ENCODE data around the gene SCUBE2.

Gene SCUBE2

DNA sequence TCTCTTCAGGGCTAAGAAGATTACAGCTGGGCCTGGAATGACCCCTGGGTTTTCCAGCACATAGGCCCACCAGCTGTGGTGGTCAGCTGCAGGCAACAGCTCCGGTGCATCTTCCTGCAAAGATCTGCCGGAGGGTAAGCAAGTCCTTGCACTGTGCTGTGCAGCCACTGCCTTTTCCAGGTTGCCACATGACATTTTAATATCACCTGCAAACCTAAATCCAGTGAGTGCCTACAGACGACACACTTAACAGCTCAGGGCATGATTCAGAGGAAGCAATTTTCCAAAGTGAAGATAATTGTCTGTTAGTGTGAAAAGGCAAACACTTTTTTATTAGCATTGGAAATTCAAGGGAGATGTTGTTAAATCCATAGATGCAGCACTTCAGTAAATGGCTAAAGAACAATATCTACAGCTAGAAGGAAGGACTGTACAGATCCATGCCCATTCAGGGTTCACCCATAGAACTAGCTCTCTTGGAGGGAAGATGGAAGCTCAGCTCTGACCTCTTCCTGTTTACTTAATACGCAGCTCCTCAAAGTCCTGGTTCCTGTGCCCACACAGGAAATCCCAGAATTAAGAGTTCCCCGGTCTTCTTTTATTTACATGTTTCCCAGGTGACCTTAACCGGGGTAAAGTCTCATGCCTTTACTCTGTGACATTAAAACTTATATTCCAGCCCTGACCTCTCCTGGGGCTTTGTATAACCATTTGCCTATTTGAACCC is 74.3 kb downstream of the SCUBE2 start:
- Histone ChIP-seq H3F3A (ENCODE audit: insufficient read depth) (no peaks in the 10 kb centered on the region), H3K9me3 (ENCODE audit: insufficient read depth, low read length) (no peaks in the 10 kb centered on the region), H3K9me2 (replicated peaks; ENCODE audit: insufficient read depth, low read length) (no peaks in the 10 kb centered on the region), H3K27ac (ENCODE audit: low read depth, low read length) (no peak overlapping the region), H3K4me3 (ENCODE audit: insufficient read depth, low read length, poor library complexity, severe bottlenecking) (no peak overlapping the region), H3K4me2 (ENCODE audit: low read depth, low read length, poor library complexity, severe bottlenecking) (no peak overlapping the region), H4K20me1 (ENCODE audit: low read depth, low read length) (no peaks in the 10 kb centered on the region), H3K36me3 (ENCODE audit: low read length) (no peaks in the 10 kb centered on the region), H3K79me2 (ENCODE audit: insufficient read depth, low read length) (no peaks in the 10 kb centered on the region), H3K9ac (ENCODE audit: low read length) (no peak overlapping the region), H2AFZ (ENCODE audit: low read depth, low read length, severe bottlenecking) (no peak overlapping the region), H3K27me3 (ENCODE audit: low read length) (no peaks in the 10 kb centered on the region)
- no peak for TF ChIP-seq CTCF (IDR thresholded peaks at IDR 0.05; ENCODE audit: insufficient read depth, low read length, poor library complexity, severe bottlenecking)
- no peak for TF ChIP-seq EZH2phosphoT487 (conservative IDR thresholded peaks at IDR 0.05; ENCODE audit: low read length)

GRCh38 chr11:9015677-9016076 is 75.7 kb downstream of the SCUBE2 start:
- no peak for TF ChIP-seq EZH2phosphoT487 (conservative IDR thresholded peaks at IDR 0.05; ENCODE audit: low read length)
- peak; percentile 84 for TF ChIP-seq CTCF (IDR thresholded peaks at IDR 0.05; ENCODE audit: insufficient read depth, low read length, poor library complexity, severe bottlenecking)
- Histone ChIP-seq H3K27ac (ENCODE audit: low read depth, low read length) (no peak overlapping the region), H4K20me1 (ENCODE audit: low read depth, low read length) (no peaks in the 10 kb centered on the region), H3K79me2 (ENCODE audit: insufficient read depth, low read length) (no peaks in the 10 kb centered on the region), H3K4me2 (ENCODE audit: low read depth, low read length, poor library complexity, severe bottlenecking) (no peak overlapping the region), H3F3A (ENCODE audit: insufficient read depth) (no peaks in the 10 kb centered on the region), H3K4me3 (ENCODE audit: insufficient read depth, low read length, poor library complexity, severe bottlenecking) (no peak overlapping the region), H3K27me3 (ENCODE audit: low read length) (no peaks in the 10 kb centered on the region), H3K9me3 (ENCODE audit: insufficient read depth, low read length) (no peaks in the 10 kb centered on the region), H2AFZ (ENCODE audit: low read depth, low read length, severe bottlenecking) (no peak overlapping the region), H3K9ac (ENCODE audit: low read length) (no peak overlapping the region), H3K9me2 (replicated peaks; ENCODE audit: insufficient read depth, low read length) (no peaks in the 10 kb centered on the region), H3K36me3 (ENCODE audit: low read length) (no peaks in the 10 kb centered on the region)

GRCh38 chr11:9014826-9015225 is 76.6 kb downstream of the SCUBE2 start:
- Histone ChIP-seq H3K9ac (ENCODE audit: low read length) (no peak overlapping the region), H3K9me2 (replicated peaks; ENCODE audit: insufficient read depth, low read length) (no peaks in the 10 kb centered on the region), H3K27me3 (ENCODE audit: low read length) (no peaks in the 10 kb centered on the region), H3K9me3 (ENCODE audit: insufficient read depth, low read length) (no peaks in the 10 kb centered on the region), H3K4me2 (ENCODE audit: low read depth, low read length, poor library complexity, severe bottlenecking) (no peak overlapping the region), H3K36me3 (ENCODE audit: low read length) (no peaks in the 10 kb centered on the region), H4K20me1 (ENCODE audit: low read depth, low read length) (no peaks in the 10 kb centered on the region), H2AFZ (ENCODE audit: low read depth, low read length, severe bottlenecking) (no peak overlapping the region), H3K79me2 (ENCODE audit: insufficient read depth, low read length) (no peaks in the 10 kb centered on the region), H3K4me3 (ENCODE audit: insufficient read depth, low read length, poor library complexity, severe bottlenecking) (no peak overlapping the region), H3F3A (ENCODE audit: insufficient read depth) (no peaks in the 10 kb centered on the region), H3K27ac (ENCODE audit: low read depth, low read length) (no peak overlapping the region)
- TF ChIP-seq EZH2phosphoT487 (conservative IDR thresholded peaks at IDR 0.05; ENCODE audit: low read length) (no peak), CTCF (IDR thresholded peaks at IDR 0.05; ENCODE audit: insufficient read depth, low read length, poor library complexity, severe bottlenecking) (no peak)
